ENCODE data around the gene REV3L. TPM values are rescaled to one million over a fixed set of nuclear protein-coding genes. Genes with fewer than 3 reads are reported as not detected.

The REV3L gene
- total RNA-seq, 1 donor from 2014 or later = 37.5 TPM

- H3K9me3 ChIP-seq = no peaks in the 10 kb centered on the region
- DNase-seq = no peak
- intact Hi-C loops (cut with DNase I) = no loop called here
Measured at GRCh38 chr6:111450087-111450486, 32.9 kb downstream of the REV3L start.

GRCh38 chr6:111449129-111449528 is 33.9 kb downstream of the REV3L start:
- no peaks in the 10 kb centered on the region for H3K27me3 ChIP-seq
- intact Hi-C loops (cut with DNase I) = no loop called here
- TF ChIP-seq CTCF (IDR thresholded peaks at IDR 0.05) = no peak
- H3K27ac ChIP-seq = no peak overlapping the region
- ATAC-seq = no peak
- no peaks in the 10 kb centered on the region for H3K36me3 ChIP-seq
- no peaks in the 10 kb centered on the region for H3K9me3 ChIP-seq
- no peak overlapping the region for H3K4me3 ChIP-seq
- DNase-seq = no peak
- H3K4me1 ChIP-seq = peaks cover 7% of the 10 kb centered on the region

More at GRCh38 chr6:111450087-111450486, 32.9 kb downstream of the REV3L start:
- Histone ChIP-seq H3K36me3 (no peaks in the 10 kb centered on the region), H3K27me3 (no peaks in the 10 kb centered on the region), H3K4me3 (no peak overlapping the region), H3K27ac (no peak overlapping the region), H3K4me1 (peaks cover 7% of the 10 kb centered on the region)
- ATAC-seq = no peak
- no peak for TF ChIP-seq CTCF (IDR thresholded peaks at IDR 0.05)

- Histone ChIP-seq H3K27me3 (no peaks in the 10 kb centered on the region), H3K4me1 (peaks cover 7% of the 10 kb centered on the region), H3K27ac (no peak overlapping the region), H3K9me3 (no peaks in the 10 kb centered on the region), H3K36me3 (no peaks in the 10 kb centered on the region), H3K4me3 (no peak overlapping the region)
- no peak for DNase-seq
- ATAC-seq = no peak
- TF ChIP-seq CTCF (IDR thresholded peaks at IDR 0.05) = no peak
- intact Hi-C loops (cut with DNase I) = no loop called here
Measured at GRCh38 chr6:111447051-111447450, 36.0 kb downstream of the REV3L start.

- Histone ChIP-seq H3K36me3 (no peaks in the 10 kb centered on the region), H3K27me3 (no peaks in the 10 kb centered on the region), H3K27ac (no peak overlapping the region), H3K4me3 (no peak overlapping the region), H3K4me1 (peaks cover 7% of the 10 kb centered on the region), H3K9me3 (no peaks in the 10 kb centered on the region)
- DNase-seq = no peak
- intact Hi-C loops (cut with DNase I) = no loop called here
- no peak for ATAC-seq
- TF ChIP-seq CTCF (IDR thresholded peaks at IDR 0.05) = no peak
Measured at GRCh38 chr6:111445861-111446267, 37.2 kb downstream of the REV3L start.

GRCh38 chr6:111444794-111445193 is 38.2 kb downstream of the REV3L start:
- DNase-seq = no peak
- peaks cover 7% of the 10 kb centered on the region for H3K4me1 ChIP-seq
- no peaks in the 10 kb centered on the region for H3K27me3 ChIP-seq
- no peak for TF ChIP-seq CTCF (IDR thresholded peaks at IDR 0.05)
- H3K27ac ChIP-seq = no peak overlapping the region
- H3K4me3 ChIP-seq = no peak overlapping the region
- H3K36me3 ChIP-seq = no peaks in the 10 kb centered on the region
- no peaks in the 10 kb centered on the region for H3K9me3 ChIP-seq
- intact Hi-C loops (cut with DNase I) = no loop called here
- ATAC-seq = no peak

GRCh38 chr6:111441678-111442243 is 41.3 kb downstream of the REV3L start:
- DNase-seq (no peak), ATAC-seq (peak; percentile 84)
- intact Hi-C loops (cut with DNase I) = no loop called here
- Histone ChIP-seq H3K9me3 (no peaks in the 10 kb centered on the region), H3K4me3 (no peak overlapping the region), H3K27ac (no peak overlapping the region), H3K36me3 (no peaks in the 10 kb centered on the region), H3K27me3 (no peaks in the 10 kb centered on the region), H3K4me1 (no peaks in the 10 kb centered on the region)
- no peak for TF ChIP-seq CTCF (IDR thresholded peaks at IDR 0.05)

Measured in upper lobe of right lung (tissue), 1 donor.